ENCODE data around the gene PTPMT1.
A peak's percentile ranks its signal among the peaks of the same experiment; 100 is the strongest.

PTPMT1 gene

GRCh38 chr11:47587039-47587716 is 21.8 kb downstream of the PTPMT1 start:
- H3K36me3 ChIP-seq (ENCODE audit: control insufficient read depth in 1 of 2, insufficient read depth in 2 of 2, low read length in 2 of 2) = peaks cover 19 to 31% of the 10 kb centered on the region in 2 donors
- no peak overlapping the region for H3K27ac ChIP-seq (ENCODE audit: low read length)
- no peaks in the 10 kb centered on the region for H3K9me3 ChIP-seq (ENCODE audit: control insufficient read depth in 1 of 2, low read length in 2 of 2)
- no peak overlapping the region for H3K4me3 ChIP-seq (ENCODE audit: low read depth in 1 of 2, low read length in 2 of 2)
- peaks cover 0 to 17% of the 10 kb centered on the region in 2 donors for H3K4me1 ChIP-seq (ENCODE audit: control insufficient read depth in 1 of 2, insufficient read depth in 2 of 2, low read length in 2 of 2)
- H3K27me3 ChIP-seq (ENCODE audit: low read depth, low read length) = no peaks in the 10 kb centered on the region

GRCh38 chr11:47587723-47588326 is 22.4 kb downstream of the PTPMT1 start:
- peaks cover 5% of the 10 kb centered on the region for H3K27me3 ChIP-seq (ENCODE audit: low read depth, low read length)
- H3K9me3 ChIP-seq (ENCODE audit: control insufficient read depth in 1 of 2, low read length in 2 of 2) = no peaks in the 10 kb centered on the region
- H3K36me3 ChIP-seq (ENCODE audit: control insufficient read depth in 1 of 2, insufficient read depth in 2 of 2, low read length in 2 of 2) = peaks cover 13 to 25% of the 10 kb centered on the region in 2 donors
- no peak overlapping the region for H3K4me3 ChIP-seq (ENCODE audit: low read depth in 1 of 2, low read length in 2 of 2)
- peaks cover 0 to 17% of the 10 kb centered on the region in 2 donors for H3K4me1 ChIP-seq (ENCODE audit: control insufficient read depth in 1 of 2, insufficient read depth in 2 of 2, low read length in 2 of 2)
- no peak overlapping the region for H3K27ac ChIP-seq (ENCODE audit: low read length)

GRCh38 chr11:47589118-47589517 is 23.7 kb downstream of the PTPMT1 start:
- Histone ChIP-seq H3K4me1 (ENCODE audit: control insufficient read depth in 1 of 2, insufficient read depth in 2 of 2, low read length in 2 of 2) (peaks cover 0 to 25% of the 10 kb centered on the region in 2 donors), H3K4me3 (ENCODE audit: low read depth in 1 of 2, low read length in 2 of 2) (peak overlapping the region in 1 of 2 donors; percentile 62), H3K36me3 (ENCODE audit: control insufficient read depth in 1 of 2, insufficient read depth in 2 of 2, low read length in 2 of 2) (peaks cover 4 to 12% of the 10 kb centered on the region in 2 donors), H3K9me3 (ENCODE audit: control insufficient read depth in 1 of 2, low read length in 2 of 2) (no peaks in the 10 kb centered on the region), H3K27me3 (ENCODE audit: low read depth, low read length) (peaks cover 16% of the 10 kb centered on the region), H3K27ac (ENCODE audit: low read length) (no peak overlapping the region)

- no peak overlapping the region for H3K27ac ChIP-seq (ENCODE audit: low read length)
- peaks cover 0 to 28% of the 10 kb centered on the region in 2 donors for H3K4me1 ChIP-seq (ENCODE audit: control insufficient read depth in 1 of 2, insufficient read depth in 2 of 2, low read length in 2 of 2)
- H3K4me3 ChIP-seq (ENCODE audit: low read depth in 1 of 2, low read length in 2 of 2) = peak overlapping the region; percentile 16 to 62
- H3K36me3 ChIP-seq (ENCODE audit: control insufficient read depth in 1 of 2, insufficient read depth in 2 of 2, low read length in 2 of 2) = peaks cover 0 to 7% of the 10 kb centered on the region in 2 donors
- H3K9me3 ChIP-seq (ENCODE audit: control insufficient read depth in 1 of 2, low read length in 2 of 2) = no peaks in the 10 kb centered on the region
- peaks cover 20% of the 10 kb centered on the region for H3K27me3 ChIP-seq (ENCODE audit: low read depth, low read length)
Measured at GRCh38 chr11:47589584-47589976, 24.2 kb downstream of the PTPMT1 start.

GRCh38 chr11:47589977-47590861 is 24.8 kb downstream of the PTPMT1 start:
- Histone ChIP-seq H3K27ac (ENCODE audit: low read length) (no peak overlapping the region), H3K9me3 (ENCODE audit: control insufficient read depth in 1 of 2, low read length in 2 of 2) (no peaks in the 10 kb centered on the region), H3K27me3 (ENCODE audit: low read depth, low read length) (peaks cover 26% of the 10 kb centered on the region), H3K4me3 (ENCODE audit: low read depth in 1 of 2, low read length in 2 of 2) (peak overlapping the region; percentile 16 to 62), H3K4me1 (ENCODE audit: control insufficient read depth in 1 of 2, insufficient read depth in 2 of 2, low read length in 2 of 2) (peaks cover 0 to 28% of the 10 kb centered on the region in 2 donors), H3K36me3 (ENCODE audit: control insufficient read depth in 1 of 2, insufficient read depth in 2 of 2, low read length in 2 of 2) (peaks cover 0 to 2% of the 10 kb centered on the region in 2 donors)

- Histone ChIP-seq H3K27ac (ENCODE audit: low read length) (no peak overlapping the region), H3K36me3 (ENCODE audit: control insufficient read depth in 1 of 2, insufficient read depth in 2 of 2, low read length in 2 of 2) (no peaks in the 10 kb centered on the region), H3K9me3 (ENCODE audit: control insufficient read depth in 1 of 2, low read length in 2 of 2) (no peaks in the 10 kb centered on the region), H3K4me1 (ENCODE audit: control insufficient read depth in 1 of 2, insufficient read depth in 2 of 2, low read length in 2 of 2) (peaks cover 0 to 23% of the 10 kb centered on the region in 2 donors), H3K27me3 (ENCODE audit: low read depth, low read length) (peaks cover 27% of the 10 kb centered on the region), H3K4me3 (ENCODE audit: low read depth in 1 of 2, low read length in 2 of 2) (no peak overlapping the region)
Measured at GRCh38 chr11:47591764-47592163, 26.4 kb downstream of the PTPMT1 start.

- H3K9me3 ChIP-seq (ENCODE audit: control insufficient read depth in 1 of 2, low read length in 2 of 2) = no peaks in the 10 kb centered on the region
- H3K4me1 ChIP-seq (ENCODE audit: control insufficient read depth in 1 of 2, insufficient read depth in 2 of 2, low read length in 2 of 2) = peaks cover 0 to 23% of the 10 kb centered on the region in 2 donors
- no peak overlapping the region for H3K27ac ChIP-seq (ENCODE audit: low read length)
- no peaks in the 10 kb centered on the region for H3K36me3 ChIP-seq (ENCODE audit: control insufficient read depth in 1 of 2, insufficient read depth in 2 of 2, low read length in 2 of 2)
- H3K4me3 ChIP-seq (ENCODE audit: low read depth in 1 of 2, low read length in 2 of 2) = no peak overlapping the region
- peaks cover 27% of the 10 kb centered on the region for H3K27me3 ChIP-seq (ENCODE audit: low read depth, low read length)
Measured at GRCh38 chr11:47592251-47592650, 26.9 kb downstream of the PTPMT1 start.

GRCh38 chr11:47592970-47593369 is 27.6 kb downstream of the PTPMT1 start:
- Histone ChIP-seq H3K4me3 (ENCODE audit: low read depth in 1 of 2, low read length in 2 of 2) (no peak overlapping the region), H3K9me3 (ENCODE audit: control insufficient read depth in 1 of 2, low read length in 2 of 2) (no peaks in the 10 kb centered on the region), H3K4me1 (ENCODE audit: control insufficient read depth in 1 of 2, insufficient read depth in 2 of 2, low read length in 2 of 2) (peaks cover 0 to 23% of the 10 kb centered on the region in 2 donors), H3K27ac (ENCODE audit: low read length) (no peak overlapping the region), H3K27me3 (ENCODE audit: low read depth, low read length) (peaks cover 27% of the 10 kb centered on the region), H3K36me3 (ENCODE audit: control insufficient read depth in 1 of 2, insufficient read depth in 2 of 2, low read length in 2 of 2) (no peaks in the 10 kb centered on the region)

- peaks cover 0 to 20% of the 10 kb centered on the region in 2 donors for H3K4me1 ChIP-seq (ENCODE audit: control insufficient read depth in 1 of 2, insufficient read depth in 2 of 2, low read length in 2 of 2)
- H3K27me3 ChIP-seq (ENCODE audit: low read depth, low read length) = peaks cover 27% of the 10 kb centered on the region
- no peaks in the 10 kb centered on the region for H3K9me3 ChIP-seq (ENCODE audit: control insufficient read depth in 1 of 2, low read length in 2 of 2)
- H3K4me3 ChIP-seq (ENCODE audit: low read depth in 1 of 2, low read length in 2 of 2) = peak overlapping the region in 1 of 2 donors; percentile 54
- no peaks in the 10 kb centered on the region for H3K36me3 ChIP-seq (ENCODE audit: control insufficient read depth in 1 of 2, insufficient read depth in 2 of 2, low read length in 2 of 2)
- no peak overlapping the region for H3K27ac ChIP-seq (ENCODE audit: low read length)
Measured at GRCh38 chr11:47593492-47593933, 28.1 kb downstream of the PTPMT1 start.

GRCh38 chr11:47593934-47594855 is 28.8 kb downstream of the PTPMT1 start, which contains the start of gene C1QTNF4:
C1QTNF4 (minus strand) TSS chr11:47594411; CDS start chr11:47590810, 3,601 bp downstream.
- H3K9me3 ChIP-seq (ENCODE audit: control insufficient read depth in 1 of 2, low read length in 2 of 2) = no peaks in the 10 kb centered on the region
- peak within 1 kb of the TSS in 1 of 2 donors; percentile 54 for H3K4me3 ChIP-seq (ENCODE audit: low read depth in 1 of 2, low read length in 2 of 2)
- no peak within 1 kb of the TSS for H3K27ac ChIP-seq (ENCODE audit: low read length)
- H3K27me3 ChIP-seq (ENCODE audit: low read depth, low read length) = peaks cover 27% of the 10 kb centered on the region
- H3K36me3 ChIP-seq (ENCODE audit: control insufficient read depth in 1 of 2, insufficient read depth in 2 of 2, low read length in 2 of 2) = no peaks in the 10 kb centered on the region
- peaks cover 0 to 13% of the 10 kb centered on the region in 2 donors for H3K4me1 ChIP-seq (ENCODE audit: control insufficient read depth in 1 of 2, insufficient read depth in 2 of 2, low read length in 2 of 2)

Data from muscle layer of duodenum (tissue), 2 donors.